ENCODE measurements around the gene CRB2. TPM values are rescaled to one million over a fixed set of nuclear protein-coding genes. Genes with fewer than 3 reads are reported as not detected.

The CRB2 gene
- total and polyA plus RNA-seq, 2 donors (not counting 1 experiment from before 2014, with no cell fraction given) = 1.4 to 2.4 TPM

- no peaks in the 10 kb centered on the region for H3K27me3 ChIP-seq (replicated peaks in 1 of 4; ENCODE audit: control extremely low read depth in 1 of 4, control insufficient read depth in 3 of 4, insufficient read depth in 4 of 4, low read length in 3 of 4)
- peaks cover 8% of the 10 kb centered on the region for H3K79me2 ChIP-seq (ENCODE audit: control insufficient read depth, insufficient read depth, low read length)
- no peak overlapping the region for H3K9ac ChIP-seq (ENCODE audit: low read length)
- POLR2A ChIA-PET = interaction anchor here (0.6 to 5.1 kb wide), 3 partner anchors 73 to 240 kb away, joined by 3 to 45 read pairs (median 7); partner anchors contain the start of gene STRBP
- intact Hi-C loops (cut with micrococcal nuclease) = loop anchor here (10.0 kb wide), 1 partner anchor 437 kb away; the partner anchor contains the start of gene RC3H2
- H2AFZ ChIP-seq (ENCODE audit: insufficient read depth, low read depth, low read length, poor library complexity, severe bottlenecking) = no peak overlapping the region
- H3K9me3 ChIP-seq (ENCODE audit: control extremely low read depth in 1 of 3, control insufficient read depth in 2 of 3, insufficient read depth in 1 of 3, low read length in 2 of 3) = peaks cover 0 to 7% (median 0%) of the 10 kb centered on the region in 3 donors
- no peak overlapping the region for H3K4me3 ChIP-seq (ENCODE audit: control extremely low read depth in 1 of 5, extremely low read depth in 1 of 5, insufficient read depth in 1 of 5, low read depth in 2 of 5, low read length in 4 of 5)
- Mint-ChIP-seq H3K27ac (peak overlapping the region; percentile 100), H3K9me3 (ENCODE audit: insufficient read depth) (no peaks in the 10 kb centered on the region), H3K4me1 (peaks cover 78% of the 10 kb centered on the region), H3K27me3 (no peaks in the 10 kb centered on the region), H3K4me3 (peak overlapping the region; percentile 94)
- no peaks in the 10 kb centered on the region for H3K36me3 ChIP-seq (replicated peaks in 1 of 2; ENCODE audit: control extremely low read depth in 1 of 2, control insufficient read depth in 1 of 2, extremely low read depth in 1 of 2, insufficient read depth in 2 of 2, low read length in 1 of 2)
- no peaks in the 10 kb centered on the region for H4K20me1 ChIP-seq (ENCODE audit: control insufficient read depth, insufficient read depth, low read length, poor library complexity, severe bottlenecking)
- WGBS (ENCODE audit: insufficient coverage) = 62% methylated on average over 3 of the region's 6 CpGs
- peaks cover 94 to 100% of the 10 kb centered on the region in 2 donors for H3K4me1 ChIP-seq (ENCODE audit: control insufficient read depth in 2 of 2, insufficient read depth in 2 of 2, low read length in 2 of 2)
- CTCF ChIA-PET = interaction anchor here (0.7 to 2.2 kb wide), 4 partner anchors 72 to 117 kb away, joined by 3 to 10 read pairs (median 6); no protein-coding TSS in a partner anchor
- H3K4me2 ChIP-seq (replicated peaks; ENCODE audit: low read depth, low read length, poor library complexity, severe bottlenecking) = peak overlapping the region; percentile 70
- DNase-seq (no peak), ATAC-seq (ENCODE audit: low read depth) (no peak)
- H3K27ac ChIP-seq (ENCODE audit: low read length in 2 of 2) = peak overlapping the region; percentile 98 to 99
- TF ChIP-seq EZH2 (IDR thresholded peaks at IDR 0.05; ENCODE audit: borderline replicate concordance, insufficient read depth, low read depth, low read length, poor library complexity, severe bottlenecking) = no peak
- TF ChIP-seq CTCF (IDR thresholded peaks at IDR 0.05) = no peak
Observed at GRCh38 chr9:123341816-123342215, 14.2 kb upstream of the CRB2 start.

GRCh38 chr9:123342247-123342646 lies 13.8 kb upstream of the CRB2 start:
- Histone ChIP-seq H2AFZ (ENCODE audit: insufficient read depth, low read depth, low read length, poor library complexity, severe bottlenecking) (no peak overlapping the region), H3K9me3 (ENCODE audit: control extremely low read depth in 1 of 3, control insufficient read depth in 2 of 3, insufficient read depth in 1 of 3, low read length in 2 of 3) (peaks cover 0 to 7% (median 0%) of the 10 kb centered on the region in 3 donors), H3K27ac (ENCODE audit: low read length in 2 of 2) (peak overlapping the region; percentile 98 to 99), H3K27me3 (replicated peaks in 1 of 4; ENCODE audit: control extremely low read depth in 1 of 4, control insufficient read depth in 3 of 4, insufficient read depth in 4 of 4, low read length in 3 of 4) (no peaks in the 10 kb centered on the region), H3K36me3 (replicated peaks in 1 of 2; ENCODE audit: control extremely low read depth in 1 of 2, control insufficient read depth in 1 of 2, extremely low read depth in 1 of 2, insufficient read depth in 2 of 2, low read length in 1 of 2) (no peaks in the 10 kb centered on the region), H3K4me2 (replicated peaks; ENCODE audit: low read depth, low read length, poor library complexity, severe bottlenecking) (peak overlapping the region; percentile 70), H4K20me1 (ENCODE audit: control insufficient read depth, insufficient read depth, low read length, poor library complexity, severe bottlenecking) (no peaks in the 10 kb centered on the region), H3K79me2 (ENCODE audit: control insufficient read depth, insufficient read depth, low read length) (peaks cover 12% of the 10 kb centered on the region), H3K9ac (ENCODE audit: low read length) (no peak overlapping the region), H3K4me3 (ENCODE audit: control extremely low read depth in 1 of 5, extremely low read depth in 1 of 5, insufficient read depth in 1 of 5, low read depth in 2 of 5, low read length in 4 of 5) (no peak overlapping the region), H3K4me1 (ENCODE audit: control insufficient read depth in 2 of 2, insufficient read depth in 2 of 2, low read length in 2 of 2) (peaks cover 93 to 100% of the 10 kb centered on the region in 2 donors)
- no peaks in the 10 kb centered on the region for H3K27me3 Mint-ChIP-seq
- CTCF ChIA-PET = interaction anchor here (0.8 to 2.2 kb wide), 4 partner anchors 37 to 117 kb away, joined by 3 to 10 read pairs (median 6); no protein-coding TSS in a partner anchor
- no peak for TF ChIP-seq CTCF (IDR thresholded peaks at IDR 0.05)
- no peak for TF ChIP-seq EZH2 (IDR thresholded peaks at IDR 0.05; ENCODE audit: borderline replicate concordance, insufficient read depth, low read depth, low read length, poor library complexity, severe bottlenecking)
- H3K9me3 Mint-ChIP-seq (ENCODE audit: insufficient read depth) = no peaks in the 10 kb centered on the region
- H3K4me1 Mint-ChIP-seq = peaks cover 75% of the 10 kb centered on the region
- ATAC-seq (ENCODE audit: low read depth) = no peak
- peak overlapping the region; percentile 94 for H3K4me3 Mint-ChIP-seq
- DNase-seq = no peak
- intact Hi-C loops (cut with micrococcal nuclease) = loop anchor here (10.0 kb wide), 1 partner anchor 437 kb away; the partner anchor contains the start of gene RC3H2
- POLR2A ChIA-PET = interaction anchor here (0.6 to 5.1 kb wide), 3 partner anchors 16 to 108 kb away, joined by 7 to 45 read pairs (median 12); partner anchors contain the start of gene STRBP
- WGBS (ENCODE audit: insufficient coverage) = 53% methylated on average over 5 of the region's 5 CpGs
- H3K27ac Mint-ChIP-seq = peak overlapping the region; percentile 100
